ENCODE data around the gene THAP6.
A peak's percentile ranks its signal among the peaks of the same experiment; 100 is the strongest.
"Not testable (repeated sequence)": the region's sequence is repeated elsewhere in the genome, so short reads cannot be mapped to it uniquely, and the experiment has no call there.

Gene THAP6

DNA sequence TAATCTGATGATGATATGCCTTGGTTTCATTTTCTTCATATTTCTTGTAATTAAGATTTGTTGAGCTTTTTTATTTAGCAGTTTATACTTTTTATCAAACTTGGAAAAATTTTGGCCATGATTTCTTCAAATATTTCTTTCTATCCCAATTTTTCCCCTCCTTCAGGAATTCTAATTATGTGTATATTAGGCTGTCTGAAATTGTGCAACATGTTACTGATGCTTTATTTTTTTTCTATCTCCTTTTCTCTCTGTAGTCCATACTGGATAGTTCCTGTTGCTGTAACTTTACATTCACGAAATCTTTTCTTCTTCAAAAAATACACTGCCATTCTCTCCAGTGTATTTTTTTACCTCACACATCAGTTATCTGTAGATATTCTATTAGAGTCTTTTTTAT lies 10.8 kb downstream of the THAP6 start:
- no peak for DNase-seq

DNA sequence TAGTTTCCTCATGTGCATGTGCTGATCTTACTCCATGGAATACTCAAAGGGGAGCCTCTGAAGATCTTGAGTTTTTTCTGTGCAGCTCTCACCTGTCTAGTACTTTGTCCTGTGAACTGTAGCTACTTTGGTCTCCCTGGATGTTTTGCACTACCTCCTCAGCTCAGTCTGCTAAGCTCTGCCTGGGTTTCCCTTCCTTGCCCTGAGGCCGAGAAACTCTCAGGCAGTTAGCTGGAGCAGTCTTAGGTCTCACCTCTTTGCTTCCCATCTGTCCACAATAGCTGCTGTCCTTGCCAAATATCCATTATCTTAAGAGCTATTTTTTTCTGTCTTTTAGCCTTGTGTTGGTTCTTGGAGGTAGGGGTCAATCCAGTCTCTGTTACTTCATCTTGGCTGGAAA lies 11.6 kb downstream of the THAP6 start:
- DNase-seq = no peak

GRCh38 chr4:75527482-75527881 lies 13.2 kb downstream of the THAP6 start:
- no peak for DNase-seq

- DNase-seq = no peak
Observed at GRCh38 chr4:75530556-75531322, 16.5 kb downstream of the THAP6 start.

- not testable (repeated sequence) for DNase-seq
Observed at GRCh38 chr4:75531536-75532143, 17.4 kb downstream of the THAP6 start.

GRCh38 chr4:75533339-75533887 lies 19.1 kb downstream of the THAP6 start:
- not testable (repeated sequence) for DNase-seq

DNA sequence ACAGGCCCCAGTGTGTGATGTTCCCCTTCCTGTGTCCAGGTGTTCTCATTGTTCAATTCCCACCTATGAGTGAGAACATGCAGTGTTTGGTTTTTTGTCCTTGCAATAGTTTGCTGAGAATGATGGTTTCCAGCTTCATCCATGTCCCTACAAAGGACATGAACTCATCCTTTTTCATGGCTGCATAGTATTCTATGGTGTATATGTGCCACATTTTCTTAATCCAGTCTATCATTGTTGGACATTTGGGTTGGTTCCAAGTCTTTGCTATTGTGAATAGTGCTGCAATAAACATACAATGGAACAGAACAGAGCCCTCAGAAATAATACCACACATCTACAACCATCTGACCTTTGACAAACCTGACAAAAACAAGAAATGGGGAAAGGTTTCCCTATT lies 19.7 kb downstream of the THAP6 start:
- DNase-seq = not testable (repeated sequence)

- DNase-seq = not testable (repeated sequence)
Observed at GRCh38 chr4:75537308-75537707, 23.0 kb downstream of the THAP6 start.

- no peak for DNase-seq
Observed at GRCh38 chr4:75542824-75543223, 28.6 kb downstream of the THAP6 start.

GRCh38 chr4:75544220-75544619 lies 29.9 kb downstream of the THAP6 start:
- not testable (repeated sequence) for DNase-seq

- DNase-seq = no peak
Observed at GRCh38 chr4:75544870-75545269, 30.6 kb downstream of the THAP6 start.

GRCh38 chr4:75545526-75545925 lies 31.3 kb downstream of the THAP6 start:
- no peak for DNase-seq

GRCh38 chr4:75547647-75548387 lies 33.5 kb downstream of the THAP6 start:
- peak in 3 of 56 donors; percentile 6 to 11 (median 8) for DNase-seq

- DNase-seq = no peak
Observed at GRCh38 chr4:75549019-75549418, 34.7 kb downstream of the THAP6 start.

DNA sequence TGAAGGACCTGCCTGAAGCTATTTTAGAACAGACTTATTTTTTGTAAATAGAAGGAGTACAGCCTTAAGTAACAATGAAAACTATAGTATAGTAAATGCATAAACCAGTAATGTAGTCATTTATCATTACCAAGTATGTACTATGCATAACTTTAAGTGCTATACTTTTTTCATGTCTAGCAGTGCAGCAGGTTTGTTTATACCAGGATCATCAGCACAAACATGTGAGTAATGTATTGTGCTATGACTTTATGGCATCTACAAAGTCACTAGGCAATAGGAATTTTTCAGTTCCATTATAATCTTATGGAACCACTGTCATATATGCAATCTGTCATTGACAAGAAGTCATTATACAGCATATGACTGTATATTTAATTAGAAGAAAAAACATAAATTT lies 38.2 kb downstream of the THAP6 start:
- no peak for DNase-seq

GRCh38 chr4:75555294-75556164 lies 41.3 kb downstream of the THAP6 start, which contains the start of gene ODAPH:
Gene ODAPH, plus strand, starts transcription at chr4:75556066. Its CDS starts 17 bp downstream, at chr4:75556083.
- no peak for DNase-seq

- DNase-seq = no peak
Observed at GRCh38 chr4:75557696-75558095, 43.4 kb downstream of the THAP6 start.

DNA sequence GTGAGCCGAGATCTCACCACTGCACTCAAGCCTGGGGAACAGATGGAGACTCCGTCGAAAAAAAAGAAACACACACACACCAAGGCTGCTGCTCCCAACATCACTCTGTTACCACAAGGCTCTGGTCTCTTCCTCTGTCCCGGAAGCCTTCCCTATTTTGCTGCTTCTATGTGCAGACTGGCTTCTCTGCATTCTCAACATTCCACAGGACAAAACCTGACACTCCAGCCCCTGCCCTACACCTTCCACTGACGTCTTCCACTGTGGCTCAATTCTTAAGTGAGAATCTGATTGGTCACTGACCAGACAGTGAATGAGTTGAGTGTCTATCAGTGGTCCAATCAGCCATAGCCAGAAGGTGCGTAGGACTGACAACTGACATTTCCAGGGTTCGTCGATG lies 47.5 kb downstream of the THAP6 start:
- no peak for DNase-seq

DNA sequence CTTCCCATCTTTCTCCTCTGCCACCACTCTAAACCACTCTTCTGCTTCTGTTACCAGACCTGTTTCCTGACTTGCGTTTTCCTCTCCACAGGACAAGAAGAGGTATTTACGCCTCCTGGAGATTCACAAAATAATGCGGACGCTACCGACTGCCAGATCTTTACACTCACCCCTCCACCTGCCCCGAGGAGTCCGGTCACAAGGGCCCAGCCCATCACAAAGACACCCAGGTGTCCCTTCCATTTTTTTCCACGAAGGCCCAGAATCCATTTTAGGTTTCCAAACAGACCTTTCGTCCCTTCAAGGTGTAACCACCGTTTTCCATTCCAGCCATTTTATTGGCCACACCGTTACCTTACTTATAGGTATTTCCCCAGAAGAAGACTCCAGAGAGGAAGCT lies 49.8 kb downstream of the THAP6 start:
- DNase-seq = no peak

- DNase-seq = no peak
Observed at GRCh38 chr4:75565481-75565880, 51.2 kb downstream of the THAP6 start.

- DNase-seq = no peak
Observed at GRCh38 chr4:75566911-75567310, 52.6 kb downstream of the THAP6 start.

All from amygdala (tissue), 56 donors.